Left ventricle myocardium inferior (tissue), 1 donor: ENCODE data around the gene MRPL53. TPM values are rescaled to one million over a fixed set of nuclear protein-coding genes. Genes with fewer than 3 reads are reported as not detected.
"Not testable (repeated sequence)": the region's sequence is repeated elsewhere in the genome, so short reads cannot be mapped to it uniquely, and the experiment has no call there.

Experiments used
- DNase-seq: peaks from one replicate; pipeline ENCODE4 v3.0.0-alpha.2; 2020
- H3K27ac ChIP-seq: fragments of 200-600 bp; replicated peaks from 2 replicates; pipeline ENCODE4 v1.8.0; 2021
- H3K27me3 ChIP-seq: fragments of 200-600 bp; 2 replicates; pipeline ENCODE4 v1.8.0; 2021; ENCODE audit warnings: low read depth
- H3K36me3 ChIP-seq: fragments of 200-600 bp; 2 replicates; pipeline ENCODE4 v1.8.0; 2021
- H3K4me1 ChIP-seq: fragments of 200-600 bp; 2 replicates; pipeline ENCODE4 v1.8.0; 2021
- H3K4me3 ChIP-seq: fragments of 200-600 bp; 2 replicates; pipeline ENCODE4 v1.8.0; 2021; ENCODE audit warnings: mild to moderate bottlenecking, moderate library complexity
- H3K9me3 ChIP-seq: fragments of 200-600 bp; replicated peaks from 2 replicates; pipeline ENCODE4 v1.8.0; 2021
- CTCF ChIP-seq: fragments of 200-600 bp; IDR thresholded peaks from 2 replicates; pipeline ENCODE4 v1.8.0; 2021; ENCODE audit warnings: antibody characterized with exemption, mild to moderate bottlenecking, borderline replicate concordance
- intact Hi-C: fragments of 100-400 bp; cut with micrococcal nuclease; formaldehyde crosslinking; loops from one replicate; pipeline ENCODE4 v1.11.0; 2022
- total RNA-seq: library from RNA; stranded (reverse); fragmentation: NEBNext Ultra II Directional; extraction: Animal tissue kit (Norgen Biotek cat#: 25700); gene quantifications from one replicate; pipeline ENCODE4 v1.2.1, GENCODE V29; 2021
- donor health status: DM: no; HTN: yes; CAD: no; lungs with severe emphysema.

Gene MRPL53
- total RNA-seq, 1 donor from 2014 or later: 176 TPM

- intact Hi-C loops: loop anchor here (10.0 kb wide), 1 partner anchor 56 kb away; no protein-coding TSS in a partner anchor
- no peak for TF ChIP-seq CTCF
- H3K27me3 ChIP-seq: no peaks in the 10 kb centered on the region
- no peaks in the 10 kb centered on the region for H3K9me3 ChIP-seq
- H3K4me3 ChIP-seq: no peak overlapping the region
- H3K36me3 ChIP-seq: peaks cover 74% of the 10 kb centered on the region
- peaks cover 7% of the 10 kb centered on the region for H3K4me1 ChIP-seq
- no peak for DNase-seq
- H3K27ac ChIP-seq: no peak overlapping the region
Observed at GRCh38 chr2:74488643-74489481, 16.4 kb upstream of the MRPL53 start.

GRCh38 chr2:74486141-74486540 lies 13.7 kb upstream of the MRPL53 start:
- no peaks in the 10 kb centered on the region for H3K27me3 ChIP-seq
- H3K9me3 ChIP-seq: no peaks in the 10 kb centered on the region
- peaks cover 50% of the 10 kb centered on the region for H3K36me3 ChIP-seq
- no peak for DNase-seq
- intact Hi-C loops: loop anchor here (10.0 kb wide), 1 partner anchor 59 kb away; no protein-coding TSS in a partner anchor
- no peak for TF ChIP-seq CTCF
- no peak overlapping the region for H3K4me3 ChIP-seq
- H3K27ac ChIP-seq: no peak overlapping the region
- H3K4me1 ChIP-seq: peaks cover 30% of the 10 kb centered on the region

GRCh38 chr2:74483675-74484164 lies 11.2 kb upstream of the MRPL53 start:
- DNase-seq, H3K9me3 ChIP-seq, H3K27me3 ChIP-seq: not testable (repeated sequence)
- H3K27ac ChIP-seq: peak overlapping the region; percentile 97
- peaks cover 44% of the 10 kb centered on the region for H3K4me1 ChIP-seq
- H3K36me3 ChIP-seq: peaks cover 57% of the 10 kb centered on the region
- peak overlapping the region; percentile 99 for H3K4me3 ChIP-seq
- intact Hi-C loops: loop anchor here (5.0 to 10.0 kb wide), 2 partner anchors 61 to 104 kb away; no protein-coding TSS in a partner anchor

GRCh38 chr2:74482801-74483674 lies 10.6 kb upstream of the MRPL53 start, which contains the start of the genes CCDC142 and TTC31:
CCDC142 (minus strand) TSS chr2:74482998; CDS start chr2:74482837, 161 bp downstream.
TTC31 (plus strand) TSS chr2:74483081; CDS start chr2:74483096, 15 bp downstream.
- Histone ChIP-seq H3K27ac (peak within 1 kb of the TSS; percentile 97), H3K4me1 (peaks cover 44% of the 10 kb centered on the region), H3K9me3 (no peaks in the 10 kb centered on the region), H3K36me3 (peaks cover 56% of the 10 kb centered on the region), H3K4me3 (peak within 1 kb of the TSS; percentile 99), H3K27me3 (no peaks in the 10 kb centered on the region)
- TF ChIP-seq CTCF: peak; percentile 95
- intact Hi-C loops: loop anchor here (5.0 to 10.0 kb wide), 2 partner anchors 62 to 104 kb away; no protein-coding TSS in a partner anchor
- DNase-seq: peak; percentile 95

GRCh38 chr2:74481961-74482800 lies 9.7 kb upstream of the MRPL53 start:
- H3K4me1 ChIP-seq: peaks cover 44% of the 10 kb centered on the region
- no peaks in the 10 kb centered on the region for H3K27me3 ChIP-seq
- peak overlapping the region; percentile 99 for H3K4me3 ChIP-seq
- peaks cover 58% of the 10 kb centered on the region for H3K36me3 ChIP-seq
- no peak for TF ChIP-seq CTCF
- no peaks in the 10 kb centered on the region for H3K9me3 ChIP-seq
- DNase-seq: no peak
- intact Hi-C loops: loop anchor here (5.0 to 10.0 kb wide), 2 partner anchors 63 to 105 kb away; no protein-coding TSS in a partner anchor
- H3K27ac ChIP-seq: peak overlapping the region; percentile 97
